MCF 10A (cell line): ENCODE results near the gene SLC6A8. TPM values are rescaled to one million over a fixed set of nuclear protein-coding genes. Genes with fewer than 3 reads are reported as not detected.

Experiments used
- BruUV-seq: library from RNA; stranded (reverse); fragments of 400-500 nt; replicated peaks from 2 replicates; lab custom pipeline; 2021; lab: Mats Ljungman, UMichigan
- CTCF ChIA-PET: fragments of 300-600 bp; sonication (Branson Sonifier 250); formaldehyde crosslinking; extraction: SDS; loops from one replicate; lab custom pipeline; 2021; ENCODE audit warnings: antibody characterized with exemption, inconsistent platforms; lab: Yijun Ruan, JAX
- POLR2A ChIA-PET: fragments of 300-600, 350-650 bp; sonication (Branson Sonifier 250); formaldehyde crosslinking; extraction: SDS; loops from one replicate; lab custom pipeline; 2020; ENCODE audit warnings: antibody characterized with exemption, inconsistent platforms; lab: Yijun Ruan, JAX
- DNase-seq: peaks from one replicate; pipeline ENCODE4 v3.0.0-alpha.2; 2018; ENCODE audit not compliant: unreplicated experiment
- H3K27ac Mint-ChIP-seq: one replicate; pipeline ENCODE4 v1.8.0; 2022; ENCODE audit warnings: mild to moderate bottlenecking, low read depth, mixed read lengths; ENCODE audit not compliant: unreplicated experiment
- H3K27me3 Mint-ChIP-seq: one replicate; pipeline ENCODE4 v1.8.0; 2022; ENCODE audit warnings: mixed read lengths; ENCODE audit not compliant: insufficient read depth, unreplicated experiment
- H3K36me3 Mint-ChIP-seq: one replicate; pipeline ENCODE4 v1.8.0; 2022; ENCODE audit warnings: mild to moderate bottlenecking, moderate library complexity, mixed read lengths; ENCODE audit not compliant: insufficient read depth, unreplicated experiment
- H3K4me1 Mint-ChIP-seq: one replicate; pipeline ENCODE4 v1.8.0; 2022; ENCODE audit warnings: mixed read lengths; ENCODE audit not compliant: insufficient read depth, unreplicated experiment
- H3K4me3 Mint-ChIP-seq: one replicate; pipeline ENCODE4 v1.8.0; 2022; ENCODE audit warnings: mild to moderate bottlenecking, moderate library complexity, mixed read lengths; ENCODE audit not compliant: unreplicated experiment
- H3K9me3 Mint-ChIP-seq: one replicate; pipeline ENCODE4 v1.8.0; 2022; ENCODE audit warnings: mixed read lengths; ENCODE audit not compliant: unreplicated experiment
- CTCF ChIP-seq: fragments of 200-600 bp; IDR thresholded peaks from one replicate; pipeline ENCODE4 v1.8.0; 2022; ENCODE audit warnings: antibody characterized with exemption, mild to moderate bottlenecking; ENCODE audit not compliant: unreplicated experiment
- intact Hi-C: fragments of 100-400 bp; cut with micrococcal nuclease; formaldehyde crosslinking; loops from 2 replicates; pipeline ENCODE4 v1.14.1; 2022
- total RNA-seq: library from RNA; stranded (reverse); gene quantifications from 2 replicates; pipeline ENCODE4 v1.2.3, GENCODE V29; 2022

Gene SLC6A8
- total RNA-seq, 1 experiment from 2014 or later = 66.6 TPM

- ChIA-PET CTCF (interaction anchor here (0.5 to 1.1 kb wide), 8 partner anchors 18 to 751 kb away, joined by 3 to 5 read pairs (median 4); no protein-coding TSS in a partner anchor), POLR2A (no interaction called here)
- H3K27ac Mint-ChIP-seq = no peak overlapping the region
- DNase-seq = no peak
- no TSS peak for BruUV-seq
- no peaks in the 10 kb centered on the region for H3K36me3 Mint-ChIP-seq
- no peaks in the 10 kb centered on the region for H3K4me1 Mint-ChIP-seq
- no peaks in the 10 kb centered on the region for H3K9me3 Mint-ChIP-seq
- H3K27me3 Mint-ChIP-seq = no peaks in the 10 kb centered on the region
- no peak for TF ChIP-seq CTCF
- intact Hi-C loops = no loop called here
- no peak overlapping the region for H3K4me3 Mint-ChIP-seq
These were observed 16.8 kb upstream of the SLC6A8 start for GRCh38 chrX:153670748-153671588.

- no peaks in the 10 kb centered on the region for H3K27me3 Mint-ChIP-seq
- H3K27ac Mint-ChIP-seq = no peak overlapping the region
- H3K36me3 Mint-ChIP-seq = no peaks in the 10 kb centered on the region
- TF ChIP-seq CTCF = no peak
- ChIA-PET CTCF (interaction anchor here (0.8 to 1.1 kb wide), 3 partner anchors 35 to 132 kb away, joined by 4 to 5 read pairs (median 5); no protein-coding TSS in a partner anchor), POLR2A (no interaction called here)
- DNase-seq = no peak
- intact Hi-C loops = no loop called here
- H3K4me3 Mint-ChIP-seq = no peak overlapping the region
- BruUV-seq = no TSS peak
- no peaks in the 10 kb centered on the region for H3K9me3 Mint-ChIP-seq
- H3K4me1 Mint-ChIP-seq = no peaks in the 10 kb centered on the region
These were observed 15.9 kb upstream of the SLC6A8 start for GRCh38 chrX:153671589-153672530.

DNA sequence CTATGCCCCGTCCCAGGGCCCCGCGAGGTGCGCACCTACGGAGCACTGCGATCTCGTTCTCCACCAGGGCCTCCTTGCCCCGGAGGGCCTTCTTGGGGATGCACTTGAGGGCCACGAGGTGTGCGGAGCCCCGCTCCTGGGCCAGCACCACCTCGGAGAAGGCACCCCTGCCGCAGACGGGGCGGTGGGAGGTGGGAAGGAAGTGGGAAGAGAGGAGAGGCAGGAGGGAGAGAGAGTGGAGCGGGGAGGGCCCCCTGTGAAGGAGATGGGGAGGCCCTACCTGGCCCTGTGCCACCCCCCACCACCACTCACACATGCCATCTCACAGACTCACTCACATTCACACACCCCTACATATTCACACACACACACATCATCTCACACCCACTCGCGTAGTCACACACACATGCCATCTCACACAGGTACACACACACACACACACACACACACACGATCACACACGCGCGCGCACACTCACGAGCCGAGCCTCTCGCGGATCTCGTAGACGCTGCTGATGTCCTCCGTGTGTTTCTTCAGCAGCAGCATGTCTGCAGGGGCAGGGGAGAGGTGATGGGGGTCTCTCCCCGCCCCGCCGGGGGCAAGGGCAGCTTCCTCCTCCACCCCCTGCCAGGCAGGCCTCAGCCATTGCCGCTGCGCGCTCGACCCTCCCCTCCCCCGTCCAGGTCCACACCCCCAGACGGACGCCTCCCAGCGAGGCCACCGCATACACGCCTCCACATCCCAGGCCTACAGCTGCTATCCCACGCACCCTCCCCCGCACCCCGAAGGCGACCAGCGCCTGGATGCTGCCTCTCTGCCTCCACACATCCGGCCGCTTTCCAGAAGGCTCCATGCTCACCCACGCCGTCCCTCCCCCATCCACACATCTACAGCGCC lies 14.9 kb upstream of the SLC6A8 start:
- no peak for DNase-seq
- TF ChIP-seq CTCF = no peak
- no TSS peak for BruUV-seq
- no peaks in the 10 kb centered on the region for H3K36me3 Mint-ChIP-seq
- H3K27ac Mint-ChIP-seq = no peak overlapping the region
- intact Hi-C loops = no loop called here
- CTCF ChIA-PET = no interaction called here
- H3K27me3 Mint-ChIP-seq = no peaks in the 10 kb centered on the region
- POLR2A ChIA-PET = no interaction called here
- H3K4me3 Mint-ChIP-seq = no peak overlapping the region
- H3K9me3 Mint-ChIP-seq = no peaks in the 10 kb centered on the region
- no peaks in the 10 kb centered on the region for H3K4me1 Mint-ChIP-seq
